ENCODE data around the gene WDR75. TPM values are rescaled to one million over a fixed set of nuclear protein-coding genes. Genes with fewer than 3 reads are reported as not detected.

WDR75 gene
- total and polyA plus RNA-seq, 2 of the 13 experiments (the other 11 are each of a cell fraction or from before 2014, with no cell fraction given) = 63.0 to 74.1 TPM

- TF ChIP-seq TFDP2 (CRISPR knock-in tag; IDR thresholded peaks at IDR 0.05) (peak; percentile 80; the same call in 1 of the 2 replicates), THYN1 (CRISPR knock-in tag; IDR thresholded peaks at IDR 0.05; ENCODE audit: borderline replicate concordance, low read depth) (no peak), CC2D1A (CRISPR knock-in tag; IDR thresholded peaks at IDR 0.05) (no peak), MNT (IDR thresholded peaks at IDR 0.05) (0 out of 2 replicates have a peak, but pooled peaks have one; percentile 48), REL (CRISPR knock-in tag; conservative IDR thresholded peaks at IDR 0.05) (0 out of 2 replicates have a peak, but pooled peaks have one; percentile 26), HMGA1 (CRISPR knock-in tag; conservative IDR thresholded peaks at IDR 0.05) (no peak), MLXIP (CRISPR knock-in tag; IDR thresholded peaks at IDR 0.05; ENCODE audit: borderline replicate concordance) (peak; percentile 75), CBX1 (IDR thresholded peaks at IDR 0.05; ENCODE audit: low read depth) (peak; percentile 83), ISX (CRISPR knock-in tag; conservative IDR thresholded peaks at IDR 0.05) (peak; percentile 85; the same call in 1 of the 2 replicates), ZBTB26 (CRISPR knock-in tag; IDR thresholded peaks at IDR 0.05; ENCODE audit: borderline replicate concordance) (no peak; the same call in 1 of the 2 replicates), ZMYM3 (CRISPR knock-in tag; IDR thresholded peaks at IDR 0.05) (no peak), SRSF1 (optimal IDR thresholded peaks at IDR 0.05; ENCODE audit: low read depth, low read length) (peak; percentile 68), MXD4 (CRISPR knock-in tag; IDR thresholded peaks at IDR 0.05) (peak; percentile 66), ZNF543 (CRISPR knock-in tag; IDR thresholded peaks at IDR 0.05) (peak; percentile 74), MIER2 (CRISPR knock-in tag; IDR thresholded peaks at IDR 0.05) (no peak), ATF1 (CRISPR knock-in tag; IDR thresholded peaks at IDR 0.05) (peak; percentile 99), YEATS4 (CRISPR knock-in tag; IDR thresholded peaks at IDR 0.05; ENCODE audit: borderline replicate concordance) (peak; percentile 93; the same call in 1 of the 2 replicates), DNMT3B (CRISPR knock-in tag; conservative IDR thresholded peaks at IDR 0.05) (peak; percentile 74), NAIF1 (CRISPR knock-in tag; IDR thresholded peaks at IDR 0.05; ENCODE audit: borderline replicate concordance) (peak; percentile 81; the same call in 1 of the 2 replicates), ZBTB7A (CRISPR knock-in tag; IDR thresholded peaks at IDR 0.05) (no peak), ZNF619 (CRISPR knock-in tag; IDR thresholded peaks at IDR 0.05) (peak; percentile 56; the same call in 1 of the 2 replicates), SATB2 (CRISPR knock-in tag; IDR thresholded peaks at IDR 0.05) (peak; percentile 78; the same call in 1 of the 2 replicates), NBN (conservative IDR thresholded peaks at IDR 0.05) (no peak), FOSL2 (CRISPR knock-in tag; IDR thresholded peaks at IDR 0.05) (peak; percentile 53), KLF6 (CRISPR knock-in tag; IDR thresholded peaks at IDR 0.05) (peak; percentile 82; the same call in 1 of the 2 replicates)
Observed at GRCh38 chr2:189440947-189441708, at the start of gene WDR75 (continued).
